Activated CD8-positive, alpha-beta T cell treated with anti-CD3 and anti-CD28 coated beads for 36 hours (primary cell): ENCODE measurements around the gene PCGF5. TPM values are rescaled to one million over a fixed set of nuclear protein-coding genes. Genes with fewer than 3 reads are reported as not detected.
"Not testable (repeated sequence)": the region's sequence is repeated elsewhere in the genome, so short reads cannot be mapped to it uniquely, and the experiment has no call there.

Source experiments
- ATAC-seq: fragments of 200-7000 bp; cut with Tn5 transposase; one replicate; pipeline ENCODE4 v1.10.0; 2021; ENCODE audit warnings: mild to moderate bottlenecking, moderate library complexity
- CTCF ChIA-PET: fragments of 350-600 bp; sonication (Branson Sonifier 250); formaldehyde crosslinking; loops from one replicate; lab custom pipeline; 2021; ENCODE audit warnings: antibody characterized with exemption; lab: Charles Lee
- POLR2A ChIA-PET: fragments of 350-600 bp; sonication (Branson Sonifier 250); formaldehyde crosslinking; loops from one replicate; lab custom pipeline; 2021; ENCODE audit warnings: antibody characterized with exemption; lab: Charles Lee
- DNase-seq: peaks from one replicate; pipeline ENCODE4 v3.0.0-alpha.2; 2020
- H3K27ac Mint-ChIP-seq: one replicate; pipeline ENCODE4 v1.8.0; 2021; ENCODE audit warnings: mild to moderate bottlenecking, mixed read lengths
- H3K27me3 Mint-ChIP-seq: one replicate; pipeline ENCODE4 v1.8.0; 2021; ENCODE audit warnings: mixed read lengths
- H3K36me3 Mint-ChIP-seq: one replicate; pipeline ENCODE4 v1.8.0; 2021; ENCODE audit warnings: low read depth, mixed read lengths
- H3K4me1 Mint-ChIP-seq: one replicate; pipeline ENCODE4 v1.8.0; 2021; ENCODE audit warnings: low read depth, mixed read lengths
- H3K4me3 Mint-ChIP-seq: one replicate; pipeline ENCODE4 v1.8.0; 2021; ENCODE audit warnings: mild to moderate bottlenecking, moderate library complexity, mixed read lengths
- H3K9me3 Mint-ChIP-seq: one replicate; pipeline ENCODE4 v1.8.0; 2021; ENCODE audit warnings: mixed read lengths
- CTCF ChIP-seq: fragments of 200-600 bp; IDR thresholded peaks from one replicate; pipeline ENCODE4 v1.8.0; 2022; ENCODE audit warnings: antibody characterized with exemption, mild to moderate bottlenecking
- intact Hi-C: fragments of 100-400 bp; cut with micrococcal nuclease; formaldehyde crosslinking; loops from one replicate; pipeline ENCODE4 v1.10.0; 2022
- total RNA-seq, 2 experiments: library from RNA; stranded (reverse); gene quantifications; one replicate each; pipeline ENCODE4 v1.2.3, GENCODE V29; 2021

The PCGF5 gene
- total RNA-seq, 2 experiments from 2014 or later: 34.8 to 36.9 TPM

DNA sequence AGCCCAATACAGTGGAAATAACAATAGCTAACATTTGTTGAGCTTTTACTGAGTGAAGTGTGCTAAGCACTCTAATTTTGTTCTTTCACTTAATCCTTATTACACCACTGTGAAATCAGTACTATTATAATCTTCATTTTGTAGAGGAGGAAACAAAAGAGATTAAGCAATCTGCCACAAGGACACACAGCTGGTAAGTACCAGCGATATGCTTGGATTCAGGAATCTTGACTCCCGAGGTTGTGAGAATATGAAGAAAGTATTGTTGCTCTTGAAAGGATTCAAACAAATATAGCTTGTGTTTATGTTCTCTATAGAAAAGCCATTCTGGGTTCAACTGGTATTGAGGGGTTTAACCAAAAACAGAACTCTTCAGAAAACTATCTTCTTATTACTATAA is 96.0 kb downstream of the PCGF5 start:
- no peaks in the 10 kb centered on the region for H3K36me3 Mint-ChIP-seq
- no peak overlapping the region for H3K4me3 Mint-ChIP-seq
- no peaks in the 10 kb centered on the region for H3K9me3 Mint-ChIP-seq
- intact Hi-C loops: no loop called here
- no peak overlapping the region for H3K27ac Mint-ChIP-seq
- no peak for ATAC-seq
- ChIA-PET CTCF (interaction anchor here (0.8 to 1.0 kb wide), 3 partner anchors 18 to 378 kb away, joined by 3 to 4 read pairs (median 3); no protein-coding TSS in a partner anchor), POLR2A (no interaction called here)
- peaks cover under 1% of the 10 kb centered on the region for H3K27me3 Mint-ChIP-seq
- H3K4me1 Mint-ChIP-seq: peaks cover 5% of the 10 kb centered on the region
- TF ChIP-seq CTCF: no peak
- no peak for DNase-seq

DNA sequence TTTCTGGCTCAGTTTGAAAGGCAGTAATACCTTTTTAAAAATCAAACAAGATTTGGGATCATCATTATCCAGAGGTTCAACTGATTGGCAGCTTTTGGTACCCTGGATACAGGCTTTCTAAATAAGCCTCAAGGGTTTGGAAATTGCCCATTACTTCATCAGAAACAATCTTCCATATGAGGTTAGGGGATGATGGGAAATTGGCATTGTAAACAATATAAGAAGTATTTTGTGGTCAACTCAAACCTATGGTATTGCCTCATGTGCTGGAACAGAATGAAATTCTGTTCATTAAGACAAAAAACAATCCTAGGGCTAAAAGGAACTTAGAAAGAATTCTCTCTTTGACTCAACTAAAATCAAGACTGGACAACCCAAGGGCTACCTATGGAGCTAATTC is 97.1 kb downstream of the PCGF5 start:
- Mint-ChIP-seq H3K27me3 (no peaks in the 10 kb centered on the region), H3K4me1 (peaks cover 5% of the 10 kb centered on the region), H3K27ac (no peak overlapping the region), H3K9me3 (no peaks in the 10 kb centered on the region), H3K4me3 (no peak overlapping the region), H3K36me3 (no peaks in the 10 kb centered on the region)
- no peak for TF ChIP-seq CTCF
- no peak for ATAC-seq
- ChIA-PET POLR2A (no interaction called here), CTCF (interaction anchor here (1.0 to 2.2 kb wide), 2 partner anchors 19 to 376 kb away, joined by 4 to 6 read pairs; no protein-coding TSS in a partner anchor)
- no peak for DNase-seq
- intact Hi-C loops: no loop called here

DNA sequence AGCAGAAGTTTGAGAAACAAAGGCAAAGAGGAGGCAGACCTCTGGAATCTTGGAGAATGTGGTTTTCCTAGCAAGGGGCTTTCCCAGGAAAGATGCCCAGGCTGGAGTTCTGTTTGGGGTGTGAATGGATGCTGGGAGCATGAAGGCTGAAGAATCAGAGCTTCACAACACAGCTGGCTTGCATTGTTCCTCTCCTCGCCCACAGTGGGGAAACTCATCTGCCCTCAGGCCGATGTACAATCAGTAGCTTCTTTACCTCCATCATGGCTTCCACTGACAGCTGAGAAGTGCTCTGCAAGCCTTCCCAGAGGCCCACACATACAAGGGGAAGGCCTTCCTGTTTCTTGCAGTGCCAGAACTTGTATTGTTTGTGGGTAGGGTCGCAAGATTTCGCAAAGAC is 98.9 kb downstream of the PCGF5 start:
- Mint-ChIP-seq H3K27ac (no peak overlapping the region), H3K4me1 (no peaks in the 10 kb centered on the region), H3K9me3 (no peaks in the 10 kb centered on the region), H3K4me3 (no peak overlapping the region), H3K27me3 (no peaks in the 10 kb centered on the region), H3K36me3 (no peaks in the 10 kb centered on the region)
- CTCF ChIA-PET: interaction anchor here (2.2 kb wide), 1 partner anchor 20 kb away, joined by 6 read pairs; no protein-coding TSS in a partner anchor
- DNase-seq: no peak
- POLR2A ChIA-PET: no interaction called here
- no peak for TF ChIP-seq CTCF
- no peak for ATAC-seq
- intact Hi-C loops: no loop called here

GRCh38 chr10:91323293-91323905 is 102.9 kb downstream of the PCGF5 start:
- DNase-seq, intact Hi-C loops, H3K27me3 Mint-ChIP-seq, H3K36me3 Mint-ChIP-seq, H3K9me3 Mint-ChIP-seq, H3K27ac Mint-ChIP-seq, POLR2A ChIA-PET, CTCF ChIA-PET, H3K4me3 Mint-ChIP-seq, ATAC-seq, H3K4me1 Mint-ChIP-seq: not testable (repeated sequence)

DNA sequence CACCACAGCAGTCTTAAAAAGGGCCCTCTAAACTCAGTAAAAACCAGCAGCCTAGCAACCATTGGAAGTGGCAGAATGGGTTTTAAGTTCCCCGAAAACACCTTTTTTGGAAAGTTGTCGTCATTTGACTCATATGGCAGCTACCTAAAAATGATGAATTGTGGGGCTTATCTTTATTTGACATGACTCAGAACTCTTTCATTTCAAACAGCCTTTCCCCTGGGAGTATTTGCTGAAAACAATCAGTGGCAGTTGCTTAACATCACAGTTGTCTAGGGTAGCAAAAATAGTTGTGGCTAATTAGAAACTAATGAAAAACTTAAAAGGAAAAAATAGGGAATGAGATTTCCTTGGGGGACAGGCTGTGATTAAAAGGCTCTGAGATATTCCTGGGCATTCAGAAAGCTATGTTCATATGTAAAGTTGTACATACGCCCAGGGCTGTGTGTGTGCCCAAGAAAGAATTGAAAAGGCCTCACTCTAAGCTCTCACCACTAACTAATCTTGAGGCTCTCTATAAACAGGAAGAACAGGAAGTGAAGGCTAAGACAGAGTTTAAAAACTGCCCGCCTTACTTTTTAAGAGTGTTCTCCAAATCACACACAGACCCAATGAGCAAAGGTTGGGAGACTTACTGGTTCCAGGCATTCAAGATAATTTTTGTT is 108.0 kb downstream of the PCGF5 start:
- CTCF ChIA-PET: no interaction called here

More for the DNA sequence above, 108.0 kb downstream of the PCGF5 start:
- no peak for ATAC-seq
- H3K4me3 Mint-ChIP-seq: no peak overlapping the region
- POLR2A ChIA-PET: no interaction called here
- no peak overlapping the region for H3K27ac Mint-ChIP-seq
- H3K36me3 Mint-ChIP-seq: no peaks in the 10 kb centered on the region
- H3K27me3 Mint-ChIP-seq: peaks cover 6% of the 10 kb centered on the region
- intact Hi-C loops: no loop called here
- H3K9me3 Mint-ChIP-seq: peaks cover 2% of the 10 kb centered on the region
- H3K4me1 Mint-ChIP-seq: no peaks in the 10 kb centered on the region
- no peak for DNase-seq
- no peak for TF ChIP-seq CTCF

Other genes with a start within 250 kb of the PCGF5 start
- 1 to 10 TPM; 2.7 to 3.8 TPM for gene HECTD2, start 189.7 kb downstream of the PCGF5 start, total RNA-seq